Astrocyte (in vitro differentiated cells and primary cell): ENCODE results near the gene KRT75.

Source experiments
- EZH2 ChIP-seq: IDR thresholded peaks from 2 replicates; pipeline ENCODE4 v1.6.1; 2012; ENCODE audit warnings: mild to moderate bottlenecking, low read length, inconsistent platforms; ENCODE audit not compliant: insufficient read depth
- TF ChIP-seq, protein P1 (sequence below): IDR thresholded peaks from 2 replicates; pipeline ENCODE4 v1.5.1; 2011; ENCODE audit warnings: low read depth, mild to moderate bottlenecking, inconsistent platforms, low read length, moderate library complexity; ENCODE audit not compliant: insufficient read depth

DNA sequence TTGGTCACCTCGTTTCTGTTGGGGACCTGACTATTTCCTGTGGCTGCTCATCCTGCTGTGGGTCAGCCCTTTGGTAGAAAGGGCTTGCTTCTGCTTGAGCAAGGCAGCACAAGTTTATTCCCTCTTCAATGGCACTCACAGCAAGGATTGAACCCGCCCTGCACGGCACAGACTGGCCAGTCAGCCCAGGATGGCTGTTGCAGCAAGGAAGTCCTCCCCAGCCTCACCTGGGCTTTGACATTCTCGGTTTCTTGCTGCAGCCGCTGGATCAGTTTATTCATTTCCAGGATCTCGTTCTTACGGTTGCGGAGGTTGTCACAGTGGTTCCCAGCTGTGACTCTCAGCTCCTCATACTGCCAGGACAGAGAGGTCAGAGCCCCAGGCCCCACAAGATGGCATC lies 37.5 kb downstream of the KRT75 start:
- TF ChIP-seq, protein P1, sequence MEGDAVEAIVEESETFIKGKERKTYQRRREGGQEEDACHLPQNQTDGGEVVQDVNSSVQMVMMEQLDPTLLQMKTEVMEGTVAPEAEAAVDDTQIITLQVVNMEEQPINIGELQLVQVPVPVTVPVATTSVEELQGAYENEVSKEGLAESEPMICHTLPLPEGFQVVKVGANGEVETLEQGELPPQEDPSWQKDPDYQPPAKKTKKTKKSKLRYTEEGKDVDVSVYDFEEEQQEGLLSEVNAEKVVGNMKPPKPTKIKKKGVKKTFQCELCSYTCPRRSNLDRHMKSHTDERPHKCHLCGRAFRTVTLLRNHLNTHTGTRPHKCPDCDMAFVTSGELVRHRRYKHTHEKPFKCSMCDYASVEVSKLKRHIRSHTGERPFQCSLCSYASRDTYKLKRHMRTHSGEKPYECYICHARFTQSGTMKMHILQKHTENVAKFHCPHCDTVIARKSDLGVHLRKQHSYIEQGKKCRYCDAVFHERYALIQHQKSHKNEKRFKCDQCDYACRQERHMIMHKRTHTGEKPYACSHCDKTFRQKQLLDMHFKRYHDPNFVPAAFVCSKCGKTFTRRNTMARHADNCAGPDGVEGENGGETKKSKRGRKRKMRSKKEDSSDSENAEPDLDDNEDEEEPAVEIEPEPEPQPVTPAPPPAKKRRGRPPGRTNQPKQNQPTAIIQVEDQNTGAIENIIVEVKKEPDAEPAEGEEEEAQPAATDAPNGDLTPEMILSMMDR = no peak
- no peak for TF ChIP-seq EZH2
